ENCODE data around the gene LYZ. TPM values are rescaled to one million over a fixed set of nuclear protein-coding genes. Genes with fewer than 3 reads are reported as not detected.

LYZ gene
- total and polyA plus RNA-seq, 9 of the 15 experiments (the other 6 are each of a cell fraction or from before 2014, with no cell fraction given) = 27.2 to 96.3 (median 42.1) TPM

- TF ChIP-seq ARHGAP35 (IDR thresholded peaks at IDR 0.05; ENCODE audit: partially characterized antibody) = no peak
- no peak for TF ChIP-seq ZNF695 (CRISPR knock-in tag; IDR thresholded peaks at IDR 0.05)
- peak; percentile 61 for TF ChIP-seq L3MBTL2 (IDR thresholded peaks at IDR 0.05)
- no peak for TF ChIP-seq ZNF324 (CRISPR knock-in tag; IDR thresholded peaks at IDR 0.05)
- no peak for TF ChIP-seq TEAD2 (tag; IDR thresholded peaks at IDR 0.05)
- no peak for TF ChIP-seq ZNF431 (CRISPR knock-in tag; IDR thresholded peaks at IDR 0.05)
- no peak for TF ChIP-seq E2F3 (CRISPR knock-in tag; IDR thresholded peaks at IDR 0.05)
- TF ChIP-seq ZZZ3 (IDR thresholded peaks at IDR 0.05) = no peak
- no peak for TF ChIP-seq NONO (IDR thresholded peaks at IDR 0.05; ENCODE audit: low read depth in 2 of 2, low read length in 1 of 2)
- peak in 1 of 2 experiments; percentile 99; a peak in 2 of 4 replicates for TF ChIP-seq MLLT1 (IDR thresholded peaks at IDR 0.05)
- TF ChIP-seq MED1 (CRISPR knock-in tag; IDR thresholded peaks at IDR 0.05; ENCODE audit: borderline replicate concordance) = no peak
- no peak for TF ChIP-seq MEF2D (tag; conservative IDR thresholded peaks at IDR 0.05; ENCODE audit: low read depth)
- no peak for TF ChIP-seq HMGN3 (IDR thresholded peaks at IDR 0.05; ENCODE audit: borderline replicate concordance, extremely low read depth, insufficient read length, low read depth, low read length)
- peak; percentile 63 for TF ChIP-seq CBFA2T3 (IDR thresholded peaks at IDR 0.05)
- TF ChIP-seq HSF4 (CRISPR knock-in tag; IDR thresholded peaks at IDR 0.05; ENCODE audit: borderline replicate concordance) = no peak
- peak; percentile 50 for TF ChIP-seq POLR2B (IDR thresholded peaks at IDR 0.05; ENCODE audit: low read depth, partially characterized antibody)
- peak; percentile 49; the same call in 1 of the 2 replicates for TF ChIP-seq TAL1 (IDR thresholded peaks at IDR 0.05)
- no peak for TF ChIP-seq ESRRB (CRISPR knock-in tag; IDR thresholded peaks at IDR 0.05; ENCODE audit: borderline replicate concordance)
- TF ChIP-seq ZNF316 (IDR thresholded peaks at IDR 0.05) = no peak
- no peak for TF ChIP-seq COPS2 (conservative IDR thresholded peaks at IDR 0.05)
- no peak for TF ChIP-seq PURB (CRISPR knock-in tag; IDR thresholded peaks at IDR 0.05; ENCODE audit: low read depth)
- TF ChIP-seq NR3C1 (CRISPR knock-in tag; IDR thresholded peaks at IDR 0.05) = no peak
- no peak for TF ChIP-seq MLX (CRISPR knock-in tag; conservative IDR thresholded peaks at IDR 0.05)
- no peak for TF ChIP-seq ZNF507 (tag; conservative IDR thresholded peaks at IDR 0.05)
Observed at GRCh38 chr12:69330475-69331473, 17.4 kb upstream of the LYZ start (continued).
